Measurements from ENCODE around the gene FAM184A. TPM values are rescaled to one million over a fixed set of nuclear protein-coding genes. Genes with fewer than 3 reads are reported as not detected.

FAM184A gene
- total and polyA plus RNA-seq, 2 of the 13 experiments (the other 11 are each of a cell fraction or from before 2014, with no cell fraction given) = 7.0 to 18.0 TPM

DNA sequence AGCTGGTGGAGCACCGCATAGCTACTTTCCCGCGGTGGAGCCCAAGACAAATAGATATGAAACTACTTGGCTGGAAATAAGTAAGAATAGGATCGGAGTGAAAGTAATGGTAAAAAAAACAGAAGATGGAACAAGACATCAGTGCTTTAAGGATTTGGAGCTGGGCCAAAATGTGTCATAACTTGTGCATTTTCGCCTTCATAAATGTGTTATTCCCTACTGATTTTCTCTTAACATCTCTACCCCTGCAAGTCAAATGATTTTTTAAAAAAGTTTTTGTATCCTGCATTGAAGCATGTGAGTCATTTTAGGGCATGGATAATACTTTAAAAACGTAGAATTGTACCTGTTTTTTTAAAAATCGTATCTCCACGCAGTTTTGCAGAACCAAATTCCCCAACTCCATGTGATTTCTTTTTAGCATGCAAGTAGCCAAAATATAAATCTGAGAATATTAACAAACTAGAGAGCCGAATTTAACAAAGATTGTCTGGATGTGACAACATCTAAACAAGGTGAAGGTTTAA lies 882 bp upstream of the FAM184A start (continued):
- TF ChIP-seq, protein P1, sequence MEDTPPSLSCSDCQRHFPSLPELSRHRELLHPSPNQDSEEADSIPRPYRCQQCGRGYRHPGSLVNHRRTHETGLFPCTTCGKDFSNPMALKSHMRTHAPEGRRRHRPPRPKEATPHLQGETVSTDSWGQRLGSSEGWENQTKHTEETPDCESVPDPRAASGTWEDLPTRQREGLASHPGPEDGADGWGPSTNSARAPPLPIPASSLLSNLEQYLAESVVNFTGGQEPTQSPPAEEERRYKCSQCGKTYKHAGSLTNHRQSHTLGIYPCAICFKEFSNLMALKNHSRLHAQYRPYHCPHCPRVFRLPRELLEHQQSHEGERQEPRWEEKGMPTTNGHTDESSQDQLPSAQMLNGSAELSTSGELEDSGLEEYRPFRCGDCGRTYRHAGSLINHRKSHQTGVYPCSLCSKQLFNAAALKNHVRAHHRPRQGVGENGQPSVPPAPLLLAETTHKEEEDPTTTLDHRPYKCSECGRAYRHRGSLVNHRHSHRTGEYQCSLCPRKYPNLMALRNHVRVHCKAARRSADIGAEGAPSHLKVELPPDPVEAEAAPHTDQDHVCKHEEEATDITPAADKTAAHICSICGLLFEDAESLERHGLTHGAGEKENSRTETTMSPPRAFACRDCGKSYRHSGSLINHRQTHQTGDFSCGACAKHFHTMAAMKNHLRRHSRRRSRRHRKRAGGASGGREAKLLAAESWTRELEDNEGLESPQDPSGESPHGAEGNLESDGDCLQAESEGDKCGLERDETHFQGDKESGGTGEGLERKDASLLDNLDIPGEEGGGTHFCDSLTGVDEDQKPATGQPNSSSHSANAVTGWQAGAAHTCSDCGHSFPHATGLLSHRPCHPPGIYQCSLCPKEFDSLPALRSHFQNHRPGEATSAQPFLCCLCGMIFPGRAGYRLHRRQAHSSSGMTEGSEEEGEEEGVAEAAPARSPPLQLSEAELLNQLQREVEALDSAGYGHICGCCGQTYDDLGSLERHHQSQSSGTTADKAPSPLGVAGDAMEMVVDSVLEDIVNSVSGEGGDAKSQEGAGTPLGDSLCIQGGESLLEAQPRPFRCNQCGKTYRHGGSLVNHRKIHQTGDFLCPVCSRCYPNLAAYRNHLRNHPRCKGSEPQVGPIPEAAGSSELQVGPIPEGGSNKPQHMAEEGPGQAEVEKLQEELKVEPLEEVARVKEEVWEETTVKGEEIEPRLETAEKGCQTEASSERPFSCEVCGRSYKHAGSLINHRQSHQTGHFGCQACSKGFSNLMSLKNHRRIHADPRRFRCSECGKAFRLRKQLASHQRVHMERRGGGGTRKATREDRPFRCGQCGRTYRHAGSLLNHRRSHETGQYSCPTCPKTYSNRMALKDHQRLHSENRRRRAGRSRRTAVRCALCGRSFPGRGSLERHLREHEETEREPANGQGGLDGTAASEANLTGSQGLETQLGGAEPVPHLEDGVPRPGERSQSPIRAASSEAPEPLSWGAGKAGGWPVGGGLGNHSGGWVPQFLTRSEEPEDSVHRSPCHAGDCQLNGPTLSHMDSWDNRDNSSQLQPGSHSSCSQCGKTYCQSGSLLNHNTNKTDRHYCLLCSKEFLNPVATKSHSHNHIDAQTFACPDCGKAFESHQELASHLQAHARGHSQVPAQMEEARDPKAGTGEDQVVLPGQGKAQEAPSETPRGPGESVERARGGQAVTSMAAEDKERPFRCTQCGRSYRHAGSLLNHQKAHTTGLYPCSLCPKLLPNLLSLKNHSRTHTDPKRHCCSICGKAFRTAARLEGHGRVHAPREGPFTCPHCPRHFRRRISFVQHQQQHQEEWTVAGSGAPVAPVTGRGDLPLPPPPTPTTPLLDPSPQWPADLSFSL (CRISPR knock-in tag; IDR thresholded peaks at IDR 0.05) = no peak
- TF ChIP-seq ZFY (CRISPR knock-in tag; IDR thresholded peaks at IDR 0.05) (no peak), EP300 (IDR thresholded peaks at IDR 0.05; ENCODE audit: low read depth in 2 of 2, low read length in 2 of 2) (no peak), EP300 (CRISPR knock-in tag; IDR thresholded peaks at IDR 0.05; ENCODE audit: borderline replicate concordance) (no peak), NAIF1 (CRISPR knock-in tag; IDR thresholded peaks at IDR 0.05; ENCODE audit: borderline replicate concordance) (no peak), ZNF577 (CRISPR knock-in tag; IDR thresholded peaks at IDR 0.05; ENCODE audit: borderline replicate concordance, low read depth) (no peak), ELF1 (CRISPR knock-in tag; IDR thresholded peaks at IDR 0.05) (no peak)
